ENCODE data around the gene ISLR2. TPM values are rescaled to one million over a fixed set of nuclear protein-coding genes. Genes with fewer than 3 reads are reported as not detected.

The ISLR2 gene
- total RNA-seq, 4 donors from 2014 or later: 0.41 to 27.3 (median 1.4) TPM

DNA sequence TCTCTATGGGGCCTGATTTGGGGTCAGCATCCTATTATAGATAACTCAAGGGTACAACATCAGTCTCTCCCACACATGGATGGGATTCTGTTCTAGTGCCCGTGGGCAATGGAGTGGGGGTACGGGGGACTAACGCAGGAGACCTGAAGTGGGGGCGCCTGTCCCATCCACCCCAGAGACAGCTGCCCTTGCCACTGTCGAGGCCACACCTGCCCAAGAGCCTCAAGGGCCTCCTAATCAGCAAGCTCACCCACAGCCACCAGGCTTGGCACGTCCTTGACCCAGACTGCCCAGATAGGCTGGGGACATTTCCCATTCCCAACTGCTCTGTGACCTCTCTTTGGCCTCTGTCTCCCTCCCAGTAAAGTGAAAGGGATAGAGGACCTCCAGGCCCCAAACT lies 8.5 kb upstream of the ISLR2 start:
- no peak overlapping the region for H3K4me3 ChIP-seq
- no peak for TF ChIP-seq POLR2AphosphoS5 (IDR thresholded peaks at IDR 0.05)
- TF ChIP-seq POLR2A (IDR thresholded peaks at IDR 0.05): no peak
- no peaks in the 10 kb centered on the region for H3K9me3 ChIP-seq
- 80% methylated on average over 6 of the region's 6 CpGs; no CpG with 5 or more reads in 1 of the 2 donors for WGBS, 2 donors (ENCODE audit: low coverage in 1 of 2)
- in situ Hi-C loops (cut with MboI; ENCODE audit: low pct_ligation_motif_present in 1 of 4, low pct_unique_long_range_greater_than_20kb in 1 of 4, low sequenced_read_pairs in 3 of 4): loop anchor here in 3 of 4 donors (5.0 to 10.0 kb wide), 3 partner anchors 67 to 185 kb away; no protein-coding TSS in a partner anchor
- H3K36me3 ChIP-seq: no peaks in the 10 kb centered on the region
- H3K27me3 ChIP-seq: peaks cover 44% of the 10 kb centered on the region
- H3K4me1 ChIP-seq: no peaks in the 10 kb centered on the region
- DNase-seq: no peak
- H3K27ac ChIP-seq: no peak overlapping the region
- intact Hi-C loops (cut with DNase I; ENCODE audit: low total_unique reads): no loop called here

DNA sequence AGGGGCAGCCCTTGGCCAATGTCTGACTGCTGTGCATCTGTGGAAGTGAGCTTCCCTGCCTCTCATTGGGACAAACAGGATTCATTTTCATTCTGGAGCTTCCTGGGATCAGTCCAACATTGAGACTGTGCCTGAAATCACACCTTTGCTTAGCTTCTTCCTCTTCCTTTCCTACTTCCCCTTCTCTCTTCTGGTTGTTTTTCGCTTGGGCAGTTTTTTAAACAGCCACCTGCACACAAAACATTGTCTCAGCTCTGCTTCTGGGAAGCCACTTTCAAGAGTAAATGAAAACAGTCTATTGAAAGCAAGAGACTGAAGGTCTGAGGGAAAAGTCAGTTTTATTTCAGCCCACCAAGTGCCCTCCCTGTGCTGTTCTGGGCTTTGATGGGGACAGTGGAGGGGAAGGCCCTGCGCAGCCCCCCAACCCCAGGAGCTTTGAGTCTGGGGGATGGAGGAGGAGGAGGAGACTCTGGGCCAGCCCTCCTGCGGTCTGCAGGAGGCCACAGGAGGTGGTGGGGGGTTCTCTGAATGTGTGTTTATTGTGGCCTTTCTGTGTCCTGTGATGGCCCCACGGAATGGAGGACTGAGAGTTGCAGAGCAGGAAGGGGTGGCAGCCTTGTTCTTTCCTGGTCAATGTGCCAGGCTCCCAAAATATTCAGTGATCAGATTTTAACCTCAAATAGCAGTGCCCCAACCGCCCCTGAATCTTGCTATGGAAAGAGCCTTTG lies 7.8 kb upstream of the ISLR2 start:
- Histone ChIP-seq H3K4me1 (peaks cover 0 to under 1% (median under 1%) of the 10 kb centered on the region in 4 donors), H3K9me3 (no peaks in the 10 kb centered on the region), H3K27ac (no peak overlapping the region), H3K36me3 (no peaks in the 10 kb centered on the region), H3K4me3 (no peak overlapping the region), H3K27me3 (peaks cover 50% of the 10 kb centered on the region)
- WGBS, 2 donors (ENCODE audit: low coverage in 1 of 2): 40% methylated on average over 5 of the region's 5 CpGs; no CpG with 5 or more reads in 1 of the 2 donors
- intact Hi-C loops (cut with DNase I; ENCODE audit: low total_unique reads) (no loop called here), in situ Hi-C loops (cut with MboI; ENCODE audit: low pct_ligation_motif_present in 1 of 4, low pct_unique_long_range_greater_than_20kb in 1 of 4, low sequenced_read_pairs in 3 of 4) (loop anchor here in 3 of 4 donors (5.0 to 10.0 kb wide), 3 partner anchors 68 to 185 kb away; no protein-coding TSS in a partner anchor)
- TF ChIP-seq, protein P1, sequence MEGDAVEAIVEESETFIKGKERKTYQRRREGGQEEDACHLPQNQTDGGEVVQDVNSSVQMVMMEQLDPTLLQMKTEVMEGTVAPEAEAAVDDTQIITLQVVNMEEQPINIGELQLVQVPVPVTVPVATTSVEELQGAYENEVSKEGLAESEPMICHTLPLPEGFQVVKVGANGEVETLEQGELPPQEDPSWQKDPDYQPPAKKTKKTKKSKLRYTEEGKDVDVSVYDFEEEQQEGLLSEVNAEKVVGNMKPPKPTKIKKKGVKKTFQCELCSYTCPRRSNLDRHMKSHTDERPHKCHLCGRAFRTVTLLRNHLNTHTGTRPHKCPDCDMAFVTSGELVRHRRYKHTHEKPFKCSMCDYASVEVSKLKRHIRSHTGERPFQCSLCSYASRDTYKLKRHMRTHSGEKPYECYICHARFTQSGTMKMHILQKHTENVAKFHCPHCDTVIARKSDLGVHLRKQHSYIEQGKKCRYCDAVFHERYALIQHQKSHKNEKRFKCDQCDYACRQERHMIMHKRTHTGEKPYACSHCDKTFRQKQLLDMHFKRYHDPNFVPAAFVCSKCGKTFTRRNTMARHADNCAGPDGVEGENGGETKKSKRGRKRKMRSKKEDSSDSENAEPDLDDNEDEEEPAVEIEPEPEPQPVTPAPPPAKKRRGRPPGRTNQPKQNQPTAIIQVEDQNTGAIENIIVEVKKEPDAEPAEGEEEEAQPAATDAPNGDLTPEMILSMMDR (IDR thresholded peaks at IDR 0.05): no peak
- TF ChIP-seq POLR2AphosphoS5 (IDR thresholded peaks at IDR 0.05) (no peak), POLR2A (IDR thresholded peaks at IDR 0.05) (no peak), EP300 (IDR thresholded peaks at IDR 0.05; ENCODE audit: low read depth) (no peak)
- no peak for DNase-seq

DNA sequence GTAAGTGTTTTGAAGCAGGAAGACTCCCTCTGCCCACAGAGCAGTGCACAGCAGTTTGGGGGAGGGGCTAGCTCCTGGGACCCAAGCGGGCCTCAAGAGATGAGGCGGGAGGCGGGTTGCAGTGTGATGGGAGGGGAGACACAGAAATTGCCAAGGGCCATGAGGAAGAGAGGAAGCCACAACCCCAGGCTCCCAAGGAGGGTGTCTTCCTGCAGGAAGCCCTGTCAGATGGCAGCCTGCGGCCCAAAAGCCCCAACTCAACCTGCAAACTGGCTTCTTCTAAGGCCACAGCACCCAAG lies 7.3 kb upstream of the ISLR2 start:
- Histone ChIP-seq H3K36me3 (no peaks in the 10 kb centered on the region), H3K27me3 (peaks cover 55% of the 10 kb centered on the region), H3K4me3 (no peak overlapping the region), H3K9me3 (no peaks in the 10 kb centered on the region), H3K27ac (no peak overlapping the region), H3K4me1 (peaks cover 0 to 5% (median 4%) of the 10 kb centered on the region in 4 donors)
- WGBS, 2 donors (ENCODE audit: low coverage in 1 of 2): 43 to 80% methylated on average over 1 to 4 of the region's 4 CpGs
- in situ Hi-C loops (cut with MboI; ENCODE audit: low pct_ligation_motif_present in 1 of 4, low pct_unique_long_range_greater_than_20kb in 1 of 4, low sequenced_read_pairs in 3 of 4): loop anchor here in 3 of 4 donors (5.0 to 10.0 kb wide), 3 partner anchors 68 to 184 kb away; no protein-coding TSS in a partner anchor
- no peak for TF ChIP-seq EP300 (IDR thresholded peaks at IDR 0.05; ENCODE audit: low read depth)
- TF ChIP-seq POLR2AphosphoS5 (IDR thresholded peaks at IDR 0.05): no peak
- TF ChIP-seq, protein P1 (IDR thresholded peaks at IDR 0.05): no peak
- TF ChIP-seq POLR2A (IDR thresholded peaks at IDR 0.05): no peak
- DNase-seq: no peak
- intact Hi-C loops (cut with DNase I; ENCODE audit: low total_unique reads): no loop called here

DNA sequence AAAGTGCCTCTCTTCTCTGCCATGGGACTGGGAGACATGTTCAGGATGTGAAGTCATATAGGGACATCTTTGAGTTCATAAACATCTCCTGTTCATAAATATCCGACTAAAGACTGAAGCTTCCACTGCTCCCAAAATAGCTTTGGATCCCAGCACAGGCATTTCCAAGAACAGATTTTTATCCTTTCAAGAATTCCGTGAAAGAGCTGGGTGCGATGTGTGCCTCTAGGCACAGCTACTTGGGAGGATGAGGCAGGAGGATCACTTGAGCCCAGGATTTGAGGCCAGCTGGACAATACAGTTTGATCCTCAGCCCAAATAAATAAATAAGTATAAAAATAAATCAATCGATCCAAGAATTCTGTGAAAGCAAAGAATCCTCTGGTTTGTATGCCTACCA lies 6.7 kb upstream of the ISLR2 start:
- Histone ChIP-seq H3K4me3 (no peak overlapping the region), H3K36me3 (no peaks in the 10 kb centered on the region), H3K9me3 (no peaks in the 10 kb centered on the region), H3K4me1 (peaks cover 3 to 11% (median 6%) of the 10 kb centered on the region in 4 donors), H3K27ac (no peak overlapping the region), H3K27me3 (peaks cover 61% of the 10 kb centered on the region)
- DNase-seq: no peak
- WGBS, 2 donors (ENCODE audit: low coverage in 1 of 2): 62 to 68% methylated on average over 4 of the region's 4 CpGs
- TF ChIP-seq POLR2AphosphoS5 (IDR thresholded peaks at IDR 0.05) (no peak), EP300 (IDR thresholded peaks at IDR 0.05; ENCODE audit: low read depth) (no peak), POLR2A (IDR thresholded peaks at IDR 0.05) (no peak)
- TF ChIP-seq, protein P1 (IDR thresholded peaks at IDR 0.05): no peak
- intact Hi-C loops (cut with DNase I; ENCODE audit: low total_unique reads): no loop called here
- in situ Hi-C loops (cut with MboI; ENCODE audit: low pct_ligation_motif_present in 1 of 4, low pct_unique_long_range_greater_than_20kb in 1 of 4, low sequenced_read_pairs in 3 of 4): loop anchor here in 3 of 4 donors (5.0 to 10.0 kb wide), 3 partner anchors 69 to 184 kb away; no protein-coding TSS in a partner anchor

Measured in transverse colon (tissue), 4 donors.